Nephron (organoid): ENCODE results near the gene SERPINF2.
A peak's percentile ranks its signal among the peaks of the same experiment; 100 is the strongest.

Experiments
- H3K27ac Mint-ChIP-seq, 3 experiments: 2 replicates each; pipeline ENCODE4 v1.8.0; 2020; ENCODE audit warnings: mixed read lengths in 3 of 3, mild to moderate bottlenecking in 2 of 3, moderate library complexity in 1 of 3
- H3K27me3 Mint-ChIP-seq: 2 replicates; pipeline ENCODE4 v1.8.0; 2021; ENCODE audit warnings: low read depth, mild to moderate bottlenecking, moderate library complexity, mixed read lengths
- H3K36me3 Mint-ChIP-seq: 2 replicates; pipeline ENCODE4 v1.8.0; 2020; ENCODE audit warnings: low read depth, mixed read lengths
- H3K4me1 Mint-ChIP-seq: 2 replicates; pipeline ENCODE4 v1.8.0; 2020; ENCODE audit warnings: mixed read lengths
- H3K4me3 Mint-ChIP-seq, 3 experiments: 2 replicates each; pipeline ENCODE4 v1.8.0; 2020; ENCODE audit warnings: mild to moderate bottlenecking in 3 of 3, mixed read lengths in 3 of 3, moderate library complexity in 2 of 3
- H3K9me3 Mint-ChIP-seq: 2 replicates; pipeline ENCODE4 v1.8.0; 2020; ENCODE audit warnings: mixed read lengths
- CTCF ChIP-seq, 3 experiments: fragments of 200-600 bp; sonication (generic); IDR thresholded peaks; one replicate each; pipeline ENCODE4 v1.5.0; 2021; ENCODE audit warnings: antibody characterized with exemption in 3 of 3; ENCODE audit not compliant: unreplicated experiment in 3 of 3

Gene SERPINF2

DNA sequence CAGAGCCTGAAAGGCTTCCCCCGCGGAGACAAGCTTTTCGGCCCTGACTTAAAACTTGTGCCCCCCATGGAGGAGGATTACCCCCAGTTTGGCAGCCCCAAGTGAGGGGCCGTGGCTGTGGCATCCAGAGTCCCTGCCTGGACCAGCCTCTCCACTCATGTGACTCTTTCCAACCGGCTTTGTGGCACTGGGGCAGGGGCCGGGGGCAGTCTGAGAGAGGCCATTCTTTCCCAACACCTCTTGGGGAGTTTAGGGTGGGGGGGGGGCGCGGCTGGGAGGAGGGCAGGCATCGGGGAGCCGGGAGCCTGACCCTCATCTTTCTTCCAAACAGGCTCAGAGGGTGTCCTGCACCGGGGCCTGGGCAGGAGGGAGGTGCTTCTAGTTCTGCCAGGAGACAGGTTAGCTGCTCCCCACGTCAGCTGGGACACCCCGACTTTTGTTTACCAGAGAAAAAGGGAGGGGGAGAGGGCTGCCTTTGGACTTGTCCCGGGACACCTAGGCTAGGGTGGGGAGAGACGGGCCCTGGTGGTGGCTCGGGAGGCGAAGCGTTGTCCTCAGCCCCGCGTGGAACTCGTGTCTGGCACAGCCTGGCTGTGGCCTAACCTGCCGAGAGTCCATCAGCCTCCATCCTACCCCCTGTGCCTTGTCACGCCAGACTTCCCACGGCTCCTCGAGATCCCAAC, 11.9 kb downstream of the SERPINF2 start:
- Mint-ChIP-seq H3K4me3 (no peak overlapping the region), H3K27ac (peak overlapping the region in 2 of 3 experiments; percentile 22 to 40)
- TF ChIP-seq CTCF (IDR thresholded peaks at IDR 0.05; ENCODE audit: unreplicated experiment in 3 of 3) = no peak

GRCh38 chr17:1755252-1755826, 12.7 kb downstream of the SERPINF2 start:
- TF ChIP-seq CTCF (IDR thresholded peaks at IDR 0.05; ENCODE audit: unreplicated experiment in 3 of 3) = no peak
- peaks cover 13% of the 10 kb centered on the region for H3K4me1 Mint-ChIP-seq
- H3K27me3 Mint-ChIP-seq = peaks cover 11% of the 10 kb centered on the region
- H3K9me3 Mint-ChIP-seq = no peaks in the 10 kb centered on the region
- H3K36me3 Mint-ChIP-seq = no peaks in the 10 kb centered on the region
- H3K4me3 Mint-ChIP-seq = no peak overlapping the region
- peak overlapping the region; percentile 76 to 90 (median 89) for H3K27ac Mint-ChIP-seq

More for the DNA sequence above, 11.9 kb downstream of the SERPINF2 start:
- Mint-ChIP-seq H3K9me3 (no peaks in the 10 kb centered on the region), H3K36me3 (no peaks in the 10 kb centered on the region), H3K27me3 (peaks cover 11% of the 10 kb centered on the region), H3K4me1 (peaks cover 13% of the 10 kb centered on the region)

- TF ChIP-seq CTCF (IDR thresholded peaks at IDR 0.05; ENCODE audit: unreplicated experiment in 3 of 3) = no peak
- no peaks in the 10 kb centered on the region for H3K36me3 Mint-ChIP-seq
- peaks cover 11% of the 10 kb centered on the region for H3K27me3 Mint-ChIP-seq
- peak overlapping the region; percentile 76 to 90 (median 89) for H3K27ac Mint-ChIP-seq
- H3K4me3 Mint-ChIP-seq = peak overlapping the region; percentile 6 to 45 (median 41)
- H3K9me3 Mint-ChIP-seq = no peaks in the 10 kb centered on the region
- peaks cover 16% of the 10 kb centered on the region for H3K4me1 Mint-ChIP-seq
Observed at GRCh38 chr17:1755827-1756262, 13.2 kb downstream of the SERPINF2 start.

DNA sequence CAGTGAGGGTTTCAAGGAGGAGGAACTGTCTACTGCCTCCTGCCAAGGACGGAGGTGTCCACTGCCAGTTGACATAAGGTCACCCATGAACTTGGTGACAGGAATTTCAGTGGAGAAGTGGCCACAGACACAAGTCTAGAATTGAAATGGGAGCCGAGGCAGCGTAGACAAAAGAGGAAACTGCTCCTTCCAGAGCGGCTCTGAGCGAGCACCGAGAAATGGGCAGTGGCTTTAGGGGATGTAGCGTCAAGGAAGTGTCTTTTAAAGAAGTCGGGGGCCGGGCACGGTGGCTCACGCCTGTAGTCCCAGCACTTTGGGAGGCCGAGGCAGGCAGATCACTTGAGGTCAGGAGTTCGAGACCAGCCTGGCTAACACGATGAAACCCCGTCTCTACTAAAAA, 16.1 kb downstream of the SERPINF2 start:
- Mint-ChIP-seq H3K27me3 (peaks cover 11% of the 10 kb centered on the region), H3K4me3 (peak overlapping the region in 2 of 3 experiments; percentile 14 to 24), H3K9me3 (no peaks in the 10 kb centered on the region), H3K4me1 (peaks cover 36% of the 10 kb centered on the region), H3K27ac (peak overlapping the region in 2 of 3 experiments; percentile 46 to 60), H3K36me3 (no peaks in the 10 kb centered on the region)
- no peak for TF ChIP-seq CTCF (IDR thresholded peaks at IDR 0.05; ENCODE audit: unreplicated experiment in 3 of 3)

DNA sequence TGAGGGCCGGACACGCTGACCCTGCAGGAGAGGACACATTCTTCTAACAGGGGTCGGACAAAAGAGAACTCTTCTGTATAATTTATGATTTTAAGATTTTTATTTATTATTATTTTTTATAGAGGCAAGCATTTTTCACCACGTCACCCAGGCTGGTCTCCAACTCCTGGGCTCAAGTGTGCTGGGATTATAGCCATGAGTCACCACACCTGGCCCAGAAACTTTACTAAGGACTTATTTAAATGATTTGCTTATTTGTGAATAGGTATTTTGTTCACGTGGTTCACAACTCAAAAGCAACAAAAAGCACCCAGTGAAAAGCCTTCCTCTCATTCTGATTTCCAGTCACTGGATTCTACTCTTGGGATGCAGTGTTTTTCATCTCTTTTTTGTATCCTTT, 16.9 kb downstream of the SERPINF2 start:
- Mint-ChIP-seq H3K4me1 (peaks cover 43% of the 10 kb centered on the region), H3K27me3 (peaks cover 16% of the 10 kb centered on the region), H3K27ac (peak overlapping the region in 1 of 3 experiments; percentile 52), H3K36me3 (no peaks in the 10 kb centered on the region), H3K9me3 (no peaks in the 10 kb centered on the region), H3K4me3 (no peak overlapping the region)
- no peak for TF ChIP-seq CTCF (IDR thresholded peaks at IDR 0.05; ENCODE audit: unreplicated experiment in 3 of 3)
